ENCODE data around the gene NDUFS7.

The NDUFS7 gene

DNA sequence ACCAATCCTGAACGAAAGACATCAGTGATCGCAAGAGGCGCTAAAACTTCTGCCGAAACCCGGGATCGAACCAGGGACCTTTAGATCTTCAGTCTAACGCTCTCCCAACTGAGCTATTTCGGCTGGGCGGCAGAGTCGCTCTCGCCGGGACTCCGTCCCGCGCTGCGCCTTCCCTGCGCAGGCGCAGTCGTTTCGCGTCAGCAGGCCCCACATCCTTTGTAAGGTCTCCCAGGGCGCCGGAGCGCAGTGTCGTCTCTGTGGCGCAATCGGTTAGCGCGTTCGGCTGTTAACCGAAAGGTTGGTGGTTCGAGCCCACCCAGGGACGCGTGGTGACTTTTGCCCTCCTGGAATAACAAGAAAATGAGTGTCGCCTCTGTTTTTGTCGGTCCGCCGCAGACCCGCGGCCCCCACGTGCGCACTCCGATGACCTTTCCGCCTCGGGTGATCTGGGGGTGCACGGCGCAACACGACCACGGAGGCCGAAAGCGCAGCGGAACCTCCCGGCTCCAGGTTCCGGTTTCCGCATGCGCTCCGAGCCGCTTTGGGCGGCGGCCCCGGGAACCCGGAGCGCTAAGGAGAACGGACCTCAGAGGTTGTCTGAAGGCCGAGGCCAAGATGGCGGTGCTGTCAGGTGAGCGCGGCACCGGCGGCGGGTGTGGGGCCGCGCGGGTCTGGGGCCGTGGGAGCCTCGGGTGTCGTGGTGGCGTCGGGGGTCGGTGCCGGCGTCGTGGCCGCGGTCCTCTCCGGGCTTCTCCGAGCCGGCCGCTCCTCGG is at the start of gene NDUFS7:
Gene NDUFS7, plus strand, starts transcription at position 596 of the 773 bp plus-strand sequence. Its CDS starts 20 bp downstream, at position 616.
- peak; percentile 92 to 96 for DNase-seq

DNA sequence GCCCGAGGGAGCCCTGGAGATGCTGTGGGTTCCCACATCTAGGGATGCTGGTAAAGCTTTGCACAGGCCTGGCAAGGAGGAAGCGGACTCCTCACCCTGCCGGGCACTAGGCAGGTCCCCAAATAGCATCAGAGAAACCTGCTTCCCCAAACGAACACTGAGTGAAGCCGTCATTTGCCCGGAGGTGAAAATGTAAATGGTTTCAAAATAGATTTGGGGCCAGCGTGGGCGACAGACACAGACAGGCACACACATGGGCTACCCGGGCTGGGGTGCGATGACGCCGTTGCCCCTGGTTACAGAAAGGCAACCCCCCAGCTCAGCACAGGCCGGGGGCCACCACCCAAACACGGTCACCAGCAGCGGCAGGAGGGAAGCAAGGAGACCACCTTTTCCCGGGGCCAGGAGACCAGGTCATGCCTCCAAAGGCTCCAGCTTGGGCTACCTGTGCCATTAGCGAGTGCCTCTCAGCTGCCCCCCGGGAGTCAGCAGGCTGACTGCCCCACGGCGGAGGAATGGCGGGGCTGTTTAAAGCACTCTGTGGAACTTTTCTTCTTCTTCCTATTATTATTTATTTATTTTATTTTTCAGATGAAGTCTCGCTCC is 47.5 kb upstream of the NDUFS7 start:
- DNase-seq, result no peak

DNA sequence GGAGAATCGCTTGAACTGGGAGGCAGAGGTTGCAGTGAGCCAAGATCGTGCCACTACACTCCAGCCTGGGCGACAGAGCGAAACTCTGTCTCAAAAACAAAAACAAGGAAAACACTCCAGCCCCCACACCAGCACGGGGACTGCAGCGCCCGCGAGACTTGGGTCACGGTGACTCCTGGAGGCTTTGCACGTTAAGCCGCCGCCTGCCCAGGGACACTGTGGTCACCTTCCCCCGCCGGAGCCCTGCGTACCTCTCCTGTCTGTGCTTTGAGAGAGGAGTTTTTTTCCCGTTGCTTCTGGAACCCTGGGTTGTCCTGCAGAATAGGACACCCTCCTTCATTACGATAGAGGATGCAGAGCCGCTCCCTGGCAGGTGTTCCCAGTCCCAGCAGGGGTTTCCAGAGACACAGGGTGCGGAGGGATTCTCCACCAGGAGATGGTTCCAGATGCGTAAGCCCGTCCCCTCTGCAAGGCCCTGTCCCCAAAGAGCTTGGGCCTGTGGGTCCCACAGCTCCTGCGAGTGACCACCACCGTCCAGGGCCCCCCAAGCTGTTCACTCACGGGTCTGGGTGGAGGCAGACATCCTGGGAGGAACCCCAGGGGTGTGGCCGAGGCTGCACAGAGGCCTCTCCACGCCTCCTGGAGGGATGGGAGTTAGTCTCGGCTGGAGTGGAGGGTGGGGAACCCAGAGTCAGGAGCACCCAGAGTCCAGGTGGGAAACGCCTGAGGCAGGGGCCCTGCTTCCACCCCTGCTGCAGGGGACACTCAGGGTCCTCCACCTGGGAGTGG is 42.8 kb upstream of the NDUFS7 start:
- DNase-seq, result no peak

DNA sequence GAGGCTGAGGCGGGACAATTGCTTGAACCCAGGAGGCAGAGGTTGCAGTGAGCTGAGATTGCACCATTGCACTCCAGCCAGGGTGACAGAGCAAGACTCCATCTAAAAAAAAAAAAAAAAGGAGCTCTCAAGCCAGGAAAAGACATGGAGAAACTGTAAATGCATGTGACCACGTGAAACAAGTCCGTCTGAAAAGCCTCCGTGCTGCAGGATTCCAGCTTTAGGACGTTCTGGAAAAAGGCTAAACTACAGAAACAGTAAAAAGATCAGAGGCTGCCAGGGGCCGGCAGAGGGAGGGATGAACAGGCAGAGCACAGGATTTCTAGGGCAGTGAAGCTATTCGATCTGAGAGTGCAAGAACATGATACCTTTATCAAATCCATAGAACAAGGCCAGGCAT is 40.7 kb upstream of the NDUFS7 start:
- no peak for DNase-seq

DNA sequence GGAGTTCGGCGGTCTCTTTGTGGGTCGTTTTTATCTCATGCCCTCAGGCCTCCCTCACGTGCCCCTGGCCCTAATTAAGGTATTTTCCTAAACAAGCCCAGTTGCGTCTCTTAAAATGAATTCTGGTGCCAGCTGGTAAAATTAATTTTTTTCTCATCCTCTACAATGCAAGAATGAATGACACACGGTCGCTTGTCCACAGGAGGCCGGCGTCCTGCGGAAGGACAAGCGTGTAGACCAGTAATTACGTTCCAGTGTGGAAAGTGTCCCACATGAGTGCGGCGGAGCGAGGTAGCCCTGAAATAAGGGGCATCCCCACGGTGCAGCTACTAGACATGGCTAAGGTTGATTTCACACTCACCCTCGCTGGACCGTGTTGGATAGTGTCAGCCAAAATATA is 34.5 kb upstream of the NDUFS7 start:
- DNase-seq, result no peak

DNA sequence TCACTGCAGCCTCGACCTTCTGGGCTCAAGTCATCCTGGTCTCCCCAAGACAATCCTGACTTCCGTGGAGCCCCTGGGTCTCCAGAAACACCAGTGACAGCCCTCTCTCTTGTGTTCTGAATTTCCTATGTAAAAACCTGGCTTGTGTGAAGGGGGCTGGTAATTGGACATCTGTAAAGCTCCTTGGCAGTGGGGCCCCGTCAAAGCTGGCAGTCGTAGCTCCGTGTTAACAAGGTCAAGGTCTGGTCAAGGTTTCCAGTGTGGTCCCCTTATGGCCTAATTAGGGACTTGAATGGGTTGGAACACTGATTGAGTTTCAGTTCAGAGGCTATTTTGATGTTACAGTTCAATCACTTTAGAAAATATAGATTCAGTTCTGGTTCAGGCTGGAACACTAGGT is 32.8 kb upstream of the NDUFS7 start:
- no peak for DNase-seq

DNA sequence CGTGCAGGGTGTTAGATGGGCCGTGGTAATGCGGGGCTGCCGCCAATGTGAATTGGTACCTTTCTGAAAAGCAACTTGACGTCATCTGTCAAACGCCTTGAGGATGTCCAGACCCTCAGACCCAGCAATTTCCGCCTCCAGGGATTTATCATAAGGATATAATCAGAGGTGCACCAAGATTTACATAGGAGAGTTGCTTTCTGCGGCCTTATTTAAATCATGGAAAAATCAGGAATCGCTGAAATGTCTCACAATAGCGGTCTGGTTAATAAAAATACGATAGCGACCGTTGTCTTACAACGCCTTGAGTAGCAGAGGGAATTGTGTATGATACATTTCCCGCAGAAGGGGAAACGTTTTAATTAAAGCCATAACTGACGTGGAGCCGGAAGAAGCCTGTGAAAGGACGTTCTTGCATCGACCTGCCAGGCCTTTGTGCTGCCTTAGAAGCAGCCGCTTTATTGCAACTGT is 32.3 kb upstream of the NDUFS7 start:
- no peak for DNase-seq

DNA sequence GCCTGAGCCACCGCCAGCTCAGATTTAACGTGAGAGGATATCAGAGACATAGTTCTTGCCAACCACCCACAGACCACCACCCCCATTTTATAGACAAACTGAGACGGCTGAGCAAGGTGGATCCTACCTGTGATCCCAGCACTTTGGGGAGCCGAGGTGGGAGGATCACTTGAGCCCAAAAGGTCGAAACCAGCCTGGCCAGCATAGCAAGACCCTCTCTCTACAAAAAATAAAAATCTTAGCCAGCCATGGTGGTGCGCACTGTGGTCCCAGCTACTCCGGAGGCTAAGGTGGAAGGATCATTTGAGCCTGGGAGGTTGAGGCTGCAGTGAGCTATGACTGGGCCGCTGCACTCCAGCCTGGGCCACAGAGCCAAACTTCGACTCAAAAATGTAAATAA is 30.6 kb upstream of the NDUFS7 start:
- no peak for DNase-seq

DNA sequence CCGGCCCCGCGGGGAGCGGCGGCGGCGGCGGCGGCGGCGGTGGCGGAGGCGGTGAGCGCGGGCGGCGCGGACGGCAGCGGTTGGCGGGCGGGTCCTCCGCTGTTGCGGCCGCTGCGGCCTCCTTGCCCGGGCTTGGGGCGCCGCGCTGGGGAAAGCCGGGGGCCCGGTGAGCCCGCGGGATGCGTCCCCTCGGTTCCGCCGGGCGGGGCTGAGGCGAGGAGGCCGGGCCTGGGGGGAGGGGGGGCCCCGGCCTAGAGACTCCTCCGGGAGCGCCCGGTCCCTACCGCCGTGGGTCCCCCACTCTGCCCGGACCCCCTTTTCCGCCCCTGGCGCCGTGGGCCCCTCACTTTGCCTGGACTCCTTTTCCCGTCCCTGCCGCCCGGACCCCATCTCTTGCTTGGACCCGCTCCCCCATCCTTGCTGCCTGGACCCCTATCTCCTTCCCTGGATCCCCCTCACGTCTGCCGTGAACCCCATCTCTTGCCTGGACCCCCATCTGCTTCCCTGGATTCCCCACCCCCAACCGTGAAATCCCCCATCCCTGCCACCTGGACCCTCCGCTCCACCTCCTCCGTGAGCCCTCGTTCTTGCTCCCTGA is 28.6 kb upstream of the NDUFS7 start:
- no peak for DNase-seq

DNA sequence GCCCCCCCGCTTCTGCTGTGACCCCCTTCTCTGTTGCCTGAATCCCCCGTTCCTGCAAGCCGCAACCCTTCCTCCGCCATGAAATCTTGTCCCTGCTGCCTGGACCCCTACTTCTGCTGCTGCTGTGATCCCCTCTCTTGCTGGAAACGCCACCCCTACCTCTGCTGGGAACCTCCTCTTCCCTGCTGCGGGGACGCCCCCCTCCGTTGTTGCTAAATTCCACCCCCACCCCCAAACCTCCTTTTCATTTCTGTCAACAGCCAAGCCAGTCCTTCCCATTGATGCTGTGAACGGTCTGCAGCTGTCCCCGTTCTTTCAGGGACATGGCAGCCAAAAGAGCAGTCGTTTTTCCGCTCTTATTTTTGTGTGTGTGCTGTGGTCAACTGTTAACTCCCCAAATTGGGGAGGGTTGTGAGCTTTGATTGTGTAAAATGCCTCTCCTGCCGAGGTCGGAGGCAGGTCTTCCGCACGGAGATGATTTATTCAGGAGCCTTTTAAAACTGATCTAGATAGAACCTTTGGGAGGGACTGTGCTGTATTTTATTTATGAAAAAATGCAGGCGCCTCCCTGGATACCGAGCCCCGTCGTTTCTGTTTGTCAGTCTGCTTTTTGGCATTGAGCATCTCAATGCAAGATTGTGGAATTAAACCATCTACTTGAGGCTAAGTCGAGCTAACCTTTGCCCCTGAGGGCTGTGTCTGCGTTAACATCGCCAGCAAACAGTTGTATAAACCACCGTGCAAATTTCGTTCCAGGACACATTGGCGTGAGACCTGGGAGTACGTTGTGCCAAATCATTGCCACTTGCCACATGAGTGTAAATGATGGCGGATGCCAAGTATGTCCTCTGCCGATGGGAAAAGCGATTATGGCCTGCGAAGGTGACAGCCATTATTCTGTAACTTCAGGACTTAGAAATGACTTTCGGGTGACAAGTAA is 27.9 kb upstream of the NDUFS7 start:
- no peak for DNase-seq

DNA sequence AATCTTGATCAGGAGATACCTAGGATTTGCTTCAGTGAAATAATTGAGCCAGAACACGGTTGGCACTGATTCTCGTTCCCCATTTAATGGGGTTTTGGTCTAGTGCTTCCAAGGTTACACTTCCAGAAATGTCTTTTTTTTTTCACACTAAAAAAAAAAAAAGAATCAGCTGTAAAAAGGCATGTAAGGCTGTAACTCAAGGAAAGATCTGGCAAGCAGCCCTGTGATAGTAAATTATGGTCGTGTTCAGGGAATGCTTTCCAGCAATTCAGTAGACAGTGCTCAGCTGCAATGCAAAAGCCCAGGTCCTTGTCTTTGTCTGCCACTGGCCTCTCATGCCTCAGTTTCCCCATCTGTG is 27.2 kb upstream of the NDUFS7 start:
- no peak for DNase-seq

DNA sequence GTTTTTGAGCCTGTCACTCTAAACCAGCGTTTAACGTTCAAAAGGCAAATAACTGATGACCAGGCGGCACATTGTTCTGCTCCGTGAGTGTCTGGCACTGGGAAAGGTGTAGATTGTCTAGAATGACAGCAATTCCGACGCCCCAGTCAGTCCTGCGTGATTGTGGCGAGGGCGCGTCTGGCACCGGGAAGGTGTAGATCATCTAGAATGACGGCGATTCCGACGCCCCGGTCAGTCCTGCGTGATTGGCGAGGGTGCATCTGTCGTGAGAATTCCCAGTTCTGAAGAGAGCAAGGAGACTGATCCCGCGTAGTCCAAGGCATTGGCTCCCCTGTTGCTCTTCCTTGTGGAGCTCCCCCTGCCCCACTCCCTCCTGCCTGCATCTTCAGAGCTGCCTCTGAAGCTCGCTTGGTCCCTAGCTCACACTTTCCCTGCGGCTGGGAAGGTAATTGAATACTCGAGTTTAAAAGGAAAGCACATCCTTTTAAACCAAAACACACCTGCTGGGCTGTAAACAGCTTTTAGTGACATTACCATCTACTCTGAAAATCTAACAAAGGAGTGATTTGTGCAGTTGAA is 26.1 kb upstream of the NDUFS7 start:
- DNase-seq, result no peak

DNA sequence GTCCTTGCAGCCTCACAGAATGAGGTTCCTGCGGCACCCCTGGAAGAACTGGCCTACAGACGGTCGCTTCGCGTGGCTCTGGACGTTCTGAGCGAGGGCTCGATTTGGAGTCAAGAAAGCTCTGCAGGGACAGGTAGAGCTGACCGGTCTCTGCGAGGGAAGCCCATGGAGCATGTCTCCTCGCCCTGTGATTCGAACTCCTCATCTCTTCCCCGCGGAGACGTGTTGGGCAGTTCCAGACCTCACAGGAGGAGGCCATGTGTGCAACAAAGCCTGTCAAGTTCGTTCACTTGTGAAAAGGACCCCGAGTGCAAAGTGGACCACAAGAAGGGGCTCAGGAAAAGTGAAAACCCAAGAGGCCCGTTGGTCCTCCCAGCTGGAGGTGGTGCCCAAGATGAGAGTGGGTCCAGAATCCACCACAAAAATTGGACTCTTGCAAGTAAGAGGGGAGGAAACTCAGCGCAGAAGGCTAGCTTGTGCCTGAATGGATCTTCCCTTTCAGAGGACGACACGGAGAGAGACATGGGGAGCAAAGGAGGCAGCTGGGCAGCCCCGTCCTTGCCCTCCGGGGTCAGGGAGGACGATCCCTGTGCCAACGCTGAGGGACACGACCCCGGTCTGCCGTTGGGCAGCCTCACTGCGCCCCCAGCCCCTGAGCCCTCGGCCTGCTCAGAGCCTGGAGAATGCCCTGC is 23.4 kb upstream of the NDUFS7 start:
- DNase-seq, result no peak

DNA sequence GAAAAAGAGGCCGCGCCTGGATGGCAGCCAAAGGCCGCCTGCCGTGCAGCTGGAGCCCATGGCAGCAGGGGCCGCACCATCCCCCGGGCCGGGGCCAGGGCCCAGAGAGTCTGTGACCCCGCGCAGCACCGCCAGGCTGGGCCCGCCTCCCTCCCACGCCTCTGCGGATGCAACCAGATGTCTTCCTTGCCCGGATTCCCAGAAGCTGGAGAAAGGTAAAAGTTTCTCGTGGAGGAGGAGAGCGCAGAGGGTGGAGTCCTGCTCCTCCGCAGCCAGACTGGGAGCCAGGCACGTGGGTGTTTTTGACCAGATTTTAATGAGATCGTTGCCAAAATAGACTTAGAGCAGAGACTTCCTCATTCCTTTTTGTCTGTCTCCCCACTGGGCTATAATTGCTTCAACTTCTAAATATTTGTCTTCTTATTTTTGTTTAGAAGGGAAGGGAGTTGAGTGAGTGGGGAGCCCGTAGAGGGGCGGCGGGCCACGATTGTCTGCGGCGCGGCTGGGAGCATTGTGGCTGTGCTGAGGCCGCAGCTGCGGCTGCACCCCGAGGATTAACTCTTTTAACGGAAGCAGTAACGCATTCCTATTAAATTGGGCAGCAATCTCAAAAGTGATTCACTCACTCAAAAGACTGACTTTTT is 22.8 kb upstream of the NDUFS7 start:
- DNase-seq, result no peak

DNA sequence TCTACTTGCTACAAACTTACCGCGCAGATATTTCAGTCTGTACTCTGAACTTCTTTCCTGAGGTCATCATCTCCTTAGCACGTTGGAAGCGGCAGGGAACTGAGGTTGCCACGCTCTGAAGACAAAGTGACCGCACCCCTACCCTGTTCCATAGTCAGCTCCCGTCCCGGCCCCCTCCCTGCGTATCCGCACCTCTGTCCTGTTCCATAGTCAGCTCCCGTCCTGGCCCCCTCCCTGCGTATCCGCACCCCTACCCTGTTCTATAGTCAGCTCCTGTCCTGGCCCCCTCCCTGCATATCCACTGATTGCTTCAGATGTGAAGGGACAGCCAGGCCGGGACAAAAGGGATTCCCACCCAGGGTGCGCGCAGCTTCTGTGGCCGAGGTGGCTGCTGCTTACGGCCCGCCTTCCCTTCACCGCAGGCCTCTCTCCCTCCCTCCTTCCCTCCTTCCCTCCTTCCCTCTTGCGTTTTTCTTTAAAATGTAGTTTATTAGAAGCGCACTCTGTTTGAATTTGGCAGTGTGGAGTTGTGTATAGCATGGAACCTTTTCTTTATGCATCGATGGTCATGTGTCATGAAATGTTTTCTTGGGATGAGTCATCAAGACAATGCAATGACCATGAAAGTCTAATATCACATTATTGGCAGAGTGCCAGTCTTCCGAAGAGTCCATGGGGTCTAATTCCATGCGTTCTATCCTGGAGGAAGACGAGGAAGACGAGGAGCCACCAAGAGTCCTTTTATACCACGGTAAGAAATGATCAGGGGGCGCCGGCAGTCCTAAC is 21.9 kb upstream of the NDUFS7 start:
- no peak for DNase-seq

DNA sequence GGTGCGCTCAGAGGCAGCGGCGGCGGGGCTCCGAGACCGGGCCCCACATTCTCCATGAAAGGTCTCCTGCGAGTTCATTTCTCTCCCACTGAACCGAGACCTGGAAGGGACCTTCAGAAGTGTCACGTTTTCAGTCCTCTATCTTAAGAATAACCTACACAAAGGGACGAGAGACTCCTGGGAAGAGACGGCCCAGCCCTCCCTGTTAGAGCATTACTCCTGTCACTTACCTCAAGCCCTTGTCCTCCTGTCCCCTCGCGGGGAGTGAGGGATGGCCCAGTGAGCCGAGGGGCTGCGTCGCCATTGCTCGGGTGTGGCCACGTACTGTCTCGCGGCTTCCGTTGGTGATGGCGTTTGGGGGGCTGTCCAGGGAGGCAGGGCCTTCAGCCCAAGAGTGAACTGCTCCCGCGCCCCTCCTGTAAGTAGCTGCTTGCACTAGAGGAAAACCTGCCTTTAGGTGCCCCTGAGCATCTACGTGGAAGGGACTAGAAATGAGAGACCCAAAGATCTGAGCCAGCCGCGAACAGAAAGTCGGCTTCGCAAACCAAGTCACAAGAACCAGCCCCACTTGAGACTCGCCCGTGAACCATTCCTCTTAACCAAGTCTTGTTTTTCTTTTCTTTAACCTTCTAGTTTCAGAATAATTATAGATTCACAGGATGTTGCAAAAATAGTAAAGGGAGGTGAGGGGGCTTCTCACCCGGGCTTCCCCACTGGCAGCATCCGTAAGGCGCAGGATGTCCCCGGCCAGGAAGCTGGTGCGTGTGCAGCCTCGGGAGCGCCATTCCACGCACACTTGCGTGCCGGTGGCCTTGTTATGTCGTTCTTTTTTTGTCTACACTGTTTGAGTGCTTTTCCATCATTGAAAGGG is 21.1 kb upstream of the NDUFS7 start:
- DNase-seq, result no peak

DNA sequence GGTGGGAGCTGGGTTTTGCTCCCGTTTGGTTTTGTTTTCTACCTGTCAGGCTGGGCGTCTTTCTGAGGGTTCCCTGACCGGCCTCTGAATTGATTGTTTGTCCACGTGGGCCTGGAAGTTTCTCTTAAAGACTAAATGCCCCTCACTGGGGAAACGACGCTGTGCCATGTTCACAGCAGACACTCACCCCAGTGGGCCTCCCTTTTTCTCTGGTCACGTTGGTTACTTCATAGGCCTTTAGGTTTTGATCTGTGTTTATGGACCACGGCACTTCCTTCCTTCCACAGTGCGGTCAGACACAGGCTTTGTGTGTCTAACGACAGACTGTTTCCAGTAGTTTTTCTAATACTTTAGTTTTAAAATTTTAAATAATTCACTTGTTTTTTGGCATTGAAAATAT is 20.1 kb upstream of the NDUFS7 start:
- no peak for DNase-seq

DNA sequence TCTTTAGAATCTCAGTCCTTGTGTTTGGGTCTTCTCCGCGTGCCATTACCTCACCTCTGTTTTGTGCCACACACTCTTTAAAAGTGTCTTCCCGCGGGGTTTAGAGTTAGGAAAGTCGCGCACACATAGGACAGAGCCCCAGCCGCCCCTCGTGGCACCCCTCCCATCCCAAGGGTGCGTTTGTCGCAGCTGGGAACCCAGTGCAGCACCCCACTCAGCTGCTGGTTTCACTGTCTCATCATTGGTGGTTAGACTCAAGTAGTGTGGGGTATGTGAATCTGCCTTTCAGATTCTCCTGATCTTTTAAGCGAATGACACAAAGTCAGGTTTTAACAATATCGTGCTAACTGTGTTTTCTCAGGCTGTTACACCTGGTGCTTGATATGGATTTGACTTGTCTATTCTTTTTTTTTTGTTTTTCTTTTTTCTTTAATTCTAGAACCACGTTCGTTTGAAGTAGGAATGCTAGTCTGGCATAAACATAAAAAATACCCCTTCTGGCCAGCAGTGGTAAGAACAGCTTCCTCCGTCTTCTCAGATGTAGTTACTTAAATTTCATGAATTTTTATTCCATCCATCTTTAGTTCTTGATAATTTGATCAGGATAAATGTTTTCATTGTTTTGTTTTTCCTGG is 19.5 kb upstream of the NDUFS7 start:
- DNase-seq, result no peak

All from NCI-H524 (cell line).